HG03575 (cell line): ENCODE data around the gene ZRANB1.
"Not testable (repeated sequence)": the region's sequence is repeated elsewhere in the genome, so short reads cannot be mapped to it uniquely, and the experiment has no call there.

ENCODE experiments used
- ATAC-seq: cut with Tn5 transposase; IDR thresholded peaks from one replicate; pipeline ENCODE4 v1.9.1; 2021; ENCODE audit not compliant: unreplicated experiment, insufficient number of reproducible peaks, low FRiP score; ENCODE audit errors: extremely low read depth

The ZRANB1 gene

DNA sequence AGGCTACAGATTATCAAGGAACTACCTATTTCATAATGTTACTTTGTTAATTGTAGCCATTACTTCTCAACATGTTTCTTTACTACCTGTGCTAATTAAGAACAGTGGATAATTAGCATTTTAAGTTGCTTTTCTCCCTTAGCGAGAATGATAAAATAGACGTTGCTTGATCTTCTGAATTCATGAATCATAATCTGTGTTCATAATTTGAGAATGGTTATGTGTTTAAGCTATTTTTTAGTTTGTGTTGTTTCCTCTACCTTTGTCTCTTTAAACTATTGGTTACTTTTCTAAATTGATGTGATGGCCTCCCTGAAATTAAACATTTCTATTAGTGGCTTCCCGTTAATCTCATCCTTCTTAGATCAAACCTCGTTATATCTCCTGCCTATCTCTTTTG is at the start of gene ZRANB1:
TSS of gene ZRANB1 (plus strand) at position 301 of the 400 bp plus-strand sequence. CDS start 371 bp downstream, outside the sequence.
- ATAC-seq = no peak

DNA sequence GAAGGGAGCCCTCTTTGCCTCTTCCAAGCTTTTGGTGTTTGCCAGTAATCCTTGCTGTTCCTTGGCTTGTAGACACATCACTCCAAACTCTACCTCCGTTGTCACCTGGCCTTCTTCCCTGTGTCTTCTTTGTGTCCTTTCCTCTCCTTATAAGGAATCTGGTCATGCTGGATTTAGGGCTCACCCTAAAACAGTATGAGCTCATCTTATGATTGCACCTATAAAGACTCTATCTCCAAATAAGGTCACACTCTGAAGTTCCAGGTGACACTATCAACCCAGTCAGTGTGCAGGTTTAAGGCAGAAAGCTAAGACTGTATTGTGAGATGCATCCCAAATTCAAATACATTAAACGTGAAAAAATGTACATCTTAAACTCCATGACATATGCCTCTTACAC is 49.0 kb upstream of the ZRANB1 start:
- ATAC-seq = no peak

DNA sequence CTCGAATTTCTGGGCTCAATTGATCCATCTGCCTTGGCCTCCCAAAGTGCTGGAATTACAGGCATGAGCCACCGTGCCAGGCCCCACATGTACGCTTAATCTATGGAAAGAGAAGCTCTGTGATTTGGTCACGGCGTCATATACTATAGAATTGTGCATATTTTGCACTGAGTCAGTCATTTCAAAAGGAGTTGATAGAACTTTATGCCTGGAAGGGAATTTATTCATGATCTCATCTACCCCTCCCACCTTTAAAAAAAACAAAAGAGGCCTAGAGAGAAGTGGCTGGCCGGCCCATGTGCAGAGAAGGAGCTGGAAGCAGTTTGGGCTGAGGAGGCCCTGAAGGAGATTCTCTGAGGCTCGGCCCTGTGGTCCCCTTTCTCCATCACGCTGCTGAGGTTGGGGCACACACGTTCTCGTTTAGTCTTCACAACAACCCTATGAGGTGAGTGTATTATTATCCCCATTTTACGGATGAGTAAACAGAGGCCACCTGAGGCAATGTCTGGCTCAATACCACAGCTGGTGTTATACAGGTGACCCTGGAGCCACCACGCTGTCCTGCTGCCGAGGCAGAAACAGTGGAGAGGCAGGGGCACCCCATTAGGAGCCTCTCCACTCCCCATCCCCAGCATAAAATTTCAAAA is 47.2 kb upstream of the ZRANB1 start:
- ATAC-seq = no peak

DNA sequence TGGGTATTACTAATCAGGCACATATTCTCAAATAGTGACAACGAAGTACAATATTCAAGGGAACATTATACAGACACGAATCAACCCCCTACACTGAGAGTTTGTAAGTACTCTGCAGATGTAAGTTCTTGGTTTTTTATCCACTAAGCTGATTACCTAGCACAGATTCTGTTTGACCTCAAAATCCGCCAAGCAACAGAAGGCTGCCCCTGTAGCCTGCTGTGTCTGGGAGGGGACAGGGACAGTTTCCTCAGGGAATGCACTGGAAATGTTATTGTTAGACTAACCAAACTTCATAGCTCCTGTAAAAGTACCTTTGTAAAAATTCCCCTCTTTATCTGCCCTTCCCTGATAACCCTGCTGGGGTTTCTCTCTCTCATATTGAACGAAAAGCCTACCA is 45.2 kb upstream of the ZRANB1 start:
- no peak for ATAC-seq

DNA sequence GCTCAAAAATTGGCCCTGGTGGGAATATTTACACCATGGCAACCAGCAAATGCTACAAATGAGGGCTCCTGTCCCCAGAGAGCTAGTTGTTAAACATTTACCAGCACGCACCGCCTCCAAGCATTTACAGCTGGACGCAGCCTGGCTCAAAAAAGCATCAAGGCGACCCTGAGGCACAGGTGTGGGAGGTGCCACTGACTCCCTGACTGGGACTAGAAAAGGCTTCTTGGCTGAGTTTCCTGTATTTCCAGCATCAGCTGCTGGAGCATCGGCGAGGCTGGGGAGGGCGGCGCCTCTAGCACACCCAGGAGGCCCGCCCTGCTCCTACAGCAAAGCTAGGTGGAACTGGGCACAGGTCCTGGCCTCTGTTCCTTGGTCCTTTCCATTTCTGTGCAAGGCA is 43.5 kb upstream of the ZRANB1 start:
- no peak for ATAC-seq

DNA sequence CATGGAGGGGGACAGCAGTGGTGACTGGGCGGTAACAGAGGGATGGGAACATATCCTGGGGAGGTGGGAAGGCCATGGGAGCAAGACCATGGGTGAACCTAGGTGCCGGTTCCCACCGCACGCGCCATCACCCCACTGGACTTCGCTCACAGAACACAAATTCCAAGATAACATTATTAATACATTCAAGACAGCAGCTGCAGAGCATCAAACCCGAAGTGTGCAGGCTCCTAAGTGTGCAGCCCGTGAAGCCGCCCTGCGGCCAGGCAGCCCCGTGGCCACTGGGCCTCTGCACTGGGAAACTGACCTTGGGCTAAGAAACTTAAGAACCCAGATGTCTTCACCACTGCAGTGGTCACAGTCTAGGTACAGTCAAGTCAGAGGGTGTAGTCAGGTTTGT is 42.8 kb upstream of the ZRANB1 start:
- ATAC-seq = no peak

DNA sequence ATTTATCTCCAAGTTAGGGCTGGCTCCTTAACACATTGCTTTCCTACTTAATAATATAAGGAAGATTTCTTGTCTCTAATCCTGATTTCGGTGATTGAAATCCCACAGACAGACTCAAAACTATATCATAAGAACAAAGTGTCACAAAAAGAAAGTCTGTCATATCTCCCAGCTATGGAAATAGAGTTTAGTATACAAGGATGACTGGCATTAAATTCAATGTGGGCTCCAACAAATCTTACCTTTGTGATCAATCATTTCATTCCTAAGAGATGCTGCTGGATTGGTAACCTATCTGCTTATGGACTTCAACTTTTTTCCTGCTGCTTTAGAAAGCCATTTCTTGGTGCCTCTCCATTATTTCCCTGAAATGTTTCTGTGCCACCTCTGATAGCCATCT is 39.5 kb upstream of the ZRANB1 start:
- no peak for ATAC-seq

DNA sequence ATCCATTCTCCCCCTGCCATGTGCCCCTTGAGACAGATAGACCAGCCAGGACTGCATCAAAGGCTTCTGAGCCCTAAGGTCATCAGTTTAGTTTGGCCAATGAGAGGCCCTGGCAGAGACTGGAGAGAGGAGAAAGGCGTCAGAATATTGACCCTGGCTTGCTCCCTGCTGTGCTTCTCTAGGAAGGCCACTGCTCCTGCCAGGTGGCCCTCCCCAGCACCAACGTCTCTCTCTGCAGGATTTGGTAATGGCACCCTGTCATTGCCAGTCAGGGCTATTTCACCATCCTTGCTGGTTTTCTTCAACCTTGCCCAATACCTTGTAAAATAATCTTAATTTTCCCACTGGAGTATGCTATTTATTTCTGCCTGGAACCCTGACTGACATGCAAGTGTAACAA is 38.8 kb upstream of the ZRANB1 start:
- no peak for ATAC-seq

DNA sequence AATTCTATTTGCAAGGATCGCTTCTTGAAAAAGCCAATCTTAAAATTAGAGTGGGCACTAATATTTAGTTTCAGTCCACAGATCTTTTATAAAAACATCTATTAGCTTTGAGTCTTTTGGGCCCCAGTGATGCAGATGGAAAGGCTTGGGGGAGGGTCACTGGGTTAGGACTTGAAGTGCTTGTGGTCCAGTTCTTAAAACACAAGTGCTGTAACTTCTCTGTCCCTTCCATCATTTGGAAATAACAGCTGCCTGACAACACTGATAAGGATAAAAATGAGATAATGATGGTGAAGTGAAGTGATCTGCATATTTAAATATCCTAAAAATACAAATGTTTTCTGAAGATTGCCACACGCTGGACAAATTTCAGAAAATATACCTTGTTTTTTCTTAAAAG is 37.1 kb upstream of the ZRANB1 start:
- ATAC-seq = no peak

DNA sequence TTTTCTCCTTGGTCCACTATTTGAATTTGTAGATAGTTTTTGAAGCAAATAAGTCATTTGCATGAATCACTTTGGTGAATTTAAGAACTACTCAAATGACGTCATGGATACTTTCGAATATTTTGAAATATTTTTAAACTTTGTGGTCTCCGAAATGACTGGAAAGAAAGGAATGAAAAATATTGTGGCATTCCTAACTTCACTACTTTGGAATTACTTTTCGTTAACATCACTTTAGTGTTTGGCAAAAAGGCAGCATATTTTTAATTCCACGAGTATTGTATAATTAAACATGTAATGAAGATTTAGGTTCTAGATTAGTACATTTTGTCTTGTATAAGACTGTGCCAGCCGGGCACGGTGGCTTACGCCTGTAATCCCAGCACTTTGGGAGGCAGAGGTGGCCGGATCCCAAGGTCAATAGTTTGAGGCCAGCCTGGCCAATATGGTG is 35.3 kb upstream of the ZRANB1 start:
- ATAC-seq = no peak

DNA sequence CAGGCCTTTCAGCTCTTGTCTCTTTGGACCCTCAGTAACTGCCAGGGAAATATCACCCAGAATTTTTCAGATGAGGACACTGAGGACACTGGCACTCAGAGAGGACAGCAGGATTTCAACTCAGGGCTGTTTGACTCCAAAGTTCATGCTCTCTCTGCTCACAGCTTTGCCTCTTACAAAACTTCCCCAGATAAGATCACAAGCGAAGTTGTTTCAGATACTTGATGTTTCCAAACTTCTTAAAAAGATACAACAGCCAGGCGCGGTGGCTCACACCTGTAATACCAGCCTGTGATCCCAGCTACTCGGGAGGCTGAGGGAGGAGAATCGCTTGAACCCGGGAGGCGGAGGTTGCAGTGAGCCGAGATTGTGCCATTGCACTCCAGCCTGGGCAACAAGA is 32.4 kb upstream of the ZRANB1 start:
- ATAC-seq = no peak

DNA sequence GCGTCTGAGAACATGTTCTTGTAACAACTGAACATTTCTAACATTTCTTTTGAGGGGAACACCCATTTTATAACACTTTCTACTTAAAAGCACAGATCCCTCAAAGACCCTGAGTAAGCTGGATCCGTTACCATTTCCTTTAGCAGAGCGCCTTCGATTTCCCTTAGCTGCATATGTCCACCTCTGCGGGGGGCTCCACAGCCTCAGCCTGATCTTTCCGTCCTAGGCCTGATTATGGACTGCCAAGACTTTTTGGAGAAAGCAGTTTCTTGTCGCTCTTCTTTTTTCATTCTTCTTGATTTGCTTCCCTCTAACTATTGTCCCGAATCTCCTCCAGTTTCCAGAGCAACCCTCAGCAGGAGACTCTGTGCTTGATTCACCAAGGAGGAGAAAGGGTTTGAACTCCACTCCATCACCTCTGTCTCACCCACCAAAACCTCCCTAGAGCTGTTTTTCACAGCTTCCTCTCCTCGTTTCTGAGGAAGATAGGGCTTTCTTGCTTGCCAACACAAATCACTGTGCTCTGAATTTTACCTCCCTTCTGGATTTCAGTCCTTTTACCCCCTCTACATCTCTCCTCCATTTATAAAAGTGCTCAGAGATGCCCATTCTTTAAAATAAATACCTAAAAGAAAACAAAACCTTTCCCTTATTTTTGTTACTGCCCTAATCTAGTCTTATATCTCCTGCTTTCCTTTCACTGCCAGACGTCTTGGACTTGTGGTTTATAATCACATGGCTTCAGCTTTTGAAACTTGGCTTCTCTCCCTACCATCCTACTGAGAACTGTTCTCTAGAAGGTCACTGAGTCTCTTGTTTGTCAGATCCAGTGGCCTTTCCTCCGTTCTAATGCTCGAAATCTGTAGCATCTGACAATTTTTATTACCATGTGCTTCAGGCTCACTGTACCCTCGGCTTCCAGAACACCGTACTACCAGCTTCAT is 30.5 kb upstream of the ZRANB1 start:
- ATAC-seq = no peak

DNA sequence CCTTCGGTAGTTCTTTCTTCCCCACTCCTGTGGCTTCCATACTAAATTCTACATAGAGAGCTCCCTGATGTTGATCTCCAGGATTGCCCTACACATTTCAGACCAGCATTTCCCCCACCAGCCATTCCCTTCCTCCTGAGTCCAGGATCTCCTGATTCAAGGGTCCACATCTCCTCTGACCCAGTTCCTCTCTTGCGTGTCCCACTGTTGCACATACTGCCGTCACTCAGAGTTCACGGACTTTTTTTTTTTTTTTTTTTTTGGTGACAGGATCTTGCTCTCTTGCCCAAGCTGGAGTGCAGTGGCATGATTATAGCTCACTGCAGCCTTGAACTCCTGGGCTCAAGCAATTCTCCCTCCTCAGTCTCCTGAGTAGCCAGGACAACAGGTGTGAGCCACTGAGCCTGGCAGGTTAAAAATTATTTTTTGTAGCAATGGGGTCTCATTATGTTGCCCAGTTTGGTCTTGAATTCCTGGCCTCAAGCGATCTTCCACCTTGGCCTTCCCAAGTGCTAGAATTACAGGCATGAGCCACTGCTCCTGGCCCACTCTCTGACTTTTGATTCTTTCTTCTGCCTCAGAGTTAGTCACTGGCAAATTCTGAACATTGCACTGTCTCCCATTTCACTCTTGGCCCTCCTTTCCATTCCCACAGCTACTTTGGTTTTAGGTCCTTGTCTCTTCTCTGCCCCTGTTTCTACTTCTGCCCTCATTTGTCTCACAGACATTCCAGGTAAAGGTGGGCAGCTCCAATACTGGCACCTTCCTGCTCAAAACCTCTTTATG is 29.6 kb upstream of the ZRANB1 start:
- ATAC-seq = no peak

DNA sequence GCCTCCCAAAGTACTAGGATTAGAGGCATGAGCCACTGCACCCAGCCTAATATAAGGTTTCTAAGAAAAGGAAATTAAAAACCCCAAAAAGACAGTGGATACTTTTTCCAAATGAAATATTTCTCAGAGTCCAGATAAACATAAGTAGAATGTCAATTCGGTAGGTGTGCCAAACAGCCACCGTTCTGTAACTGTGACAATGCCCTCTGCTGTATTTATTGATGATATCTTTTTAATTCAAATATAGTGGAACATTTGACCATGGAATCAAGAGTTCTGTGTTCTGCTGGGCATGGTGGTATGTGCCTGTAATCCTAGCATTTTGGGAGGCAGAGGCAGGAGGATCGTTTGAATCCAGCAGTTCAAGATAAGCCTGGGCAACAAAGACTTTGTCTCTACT is 28.8 kb upstream of the ZRANB1 start:
- no peak for ATAC-seq

DNA sequence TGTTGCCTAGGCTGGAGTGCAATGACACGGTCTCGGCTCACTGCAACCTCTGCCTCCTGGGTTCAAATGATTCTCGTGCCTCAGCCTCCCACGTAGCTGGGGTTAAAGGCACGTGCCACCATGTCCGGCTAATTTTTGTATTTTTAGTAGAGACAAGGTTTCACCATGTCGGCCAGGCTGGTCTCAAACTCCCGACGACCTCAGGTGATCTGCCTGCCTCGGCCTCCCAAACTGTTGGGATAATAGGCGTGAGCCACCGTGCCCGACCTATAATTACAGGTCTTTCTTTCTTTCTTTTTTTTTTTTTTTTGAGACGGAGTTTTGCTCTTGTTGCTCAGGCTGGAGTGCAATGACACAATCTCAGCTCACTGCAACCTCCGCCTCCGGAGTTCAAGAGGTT is 27.5 kb upstream of the ZRANB1 start:
- ATAC-seq = not testable (repeated sequence)

DNA sequence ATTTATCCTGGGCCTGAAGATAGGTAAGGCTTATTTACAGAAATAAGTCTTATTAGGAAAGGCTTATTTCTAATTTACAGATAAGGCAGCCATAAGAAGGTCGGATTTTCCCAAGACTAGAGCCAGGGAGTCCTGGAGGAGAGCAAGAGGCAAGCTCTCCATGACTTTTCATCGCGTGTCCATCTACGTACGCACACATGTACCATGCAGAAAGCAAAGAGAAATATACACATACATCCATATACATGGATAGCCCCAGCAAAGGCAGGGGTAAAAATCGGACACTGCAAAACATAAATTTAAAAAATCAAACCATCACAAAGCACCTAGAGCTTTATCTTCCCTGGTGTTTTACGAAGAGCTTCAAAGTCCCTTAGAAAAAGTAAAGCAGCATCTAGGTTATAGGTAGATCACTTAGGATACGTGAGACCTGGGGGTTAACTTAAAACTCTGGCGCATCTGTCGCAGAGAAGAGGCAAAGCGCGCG is 25.8 kb upstream of the ZRANB1 start:
- no peak for ATAC-seq

DNA sequence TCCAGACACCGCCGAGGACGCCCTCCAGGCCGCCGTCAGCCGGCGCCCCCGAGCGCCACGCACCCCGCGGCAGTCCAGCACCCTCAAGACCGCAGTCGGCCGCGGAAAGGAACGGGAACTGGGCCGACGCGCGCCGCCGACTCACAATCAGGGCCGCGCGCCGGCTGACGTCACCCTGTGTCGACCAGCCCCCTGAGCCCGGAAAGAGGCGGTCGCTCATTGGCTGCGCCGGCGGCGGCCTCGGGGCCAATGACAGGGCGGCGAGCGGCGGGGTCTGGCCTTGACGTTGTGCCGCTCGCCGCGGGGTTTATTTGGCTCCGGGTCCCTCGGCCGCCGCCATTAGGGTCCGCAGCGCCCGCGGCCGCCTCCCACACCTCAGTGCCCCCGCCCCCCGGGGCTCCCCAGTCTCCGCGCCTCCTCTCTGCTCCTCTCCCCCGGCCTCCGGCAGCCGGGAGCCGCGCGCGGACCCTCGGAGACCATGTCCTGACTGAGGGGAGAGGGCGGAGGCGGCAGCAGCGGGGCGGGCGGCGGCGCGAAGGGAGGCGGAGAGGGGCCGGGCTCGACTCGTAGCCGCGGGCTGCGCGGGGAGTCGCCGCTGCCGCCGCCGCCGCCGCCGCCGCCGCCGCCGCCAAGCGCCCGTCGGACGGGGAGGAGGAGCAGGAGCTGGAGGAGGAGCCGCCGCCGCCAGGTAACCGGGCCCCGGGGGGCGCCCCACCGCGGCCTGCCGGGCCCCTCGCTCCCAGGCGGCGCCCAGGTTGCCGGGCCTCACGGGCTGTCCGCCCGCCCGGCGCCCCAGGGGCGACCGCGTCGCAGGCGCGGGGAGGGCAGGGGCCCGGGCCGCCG is 25.1 kb upstream of the ZRANB1 start:
- peak; percentile 58 for ATAC-seq

DNA sequence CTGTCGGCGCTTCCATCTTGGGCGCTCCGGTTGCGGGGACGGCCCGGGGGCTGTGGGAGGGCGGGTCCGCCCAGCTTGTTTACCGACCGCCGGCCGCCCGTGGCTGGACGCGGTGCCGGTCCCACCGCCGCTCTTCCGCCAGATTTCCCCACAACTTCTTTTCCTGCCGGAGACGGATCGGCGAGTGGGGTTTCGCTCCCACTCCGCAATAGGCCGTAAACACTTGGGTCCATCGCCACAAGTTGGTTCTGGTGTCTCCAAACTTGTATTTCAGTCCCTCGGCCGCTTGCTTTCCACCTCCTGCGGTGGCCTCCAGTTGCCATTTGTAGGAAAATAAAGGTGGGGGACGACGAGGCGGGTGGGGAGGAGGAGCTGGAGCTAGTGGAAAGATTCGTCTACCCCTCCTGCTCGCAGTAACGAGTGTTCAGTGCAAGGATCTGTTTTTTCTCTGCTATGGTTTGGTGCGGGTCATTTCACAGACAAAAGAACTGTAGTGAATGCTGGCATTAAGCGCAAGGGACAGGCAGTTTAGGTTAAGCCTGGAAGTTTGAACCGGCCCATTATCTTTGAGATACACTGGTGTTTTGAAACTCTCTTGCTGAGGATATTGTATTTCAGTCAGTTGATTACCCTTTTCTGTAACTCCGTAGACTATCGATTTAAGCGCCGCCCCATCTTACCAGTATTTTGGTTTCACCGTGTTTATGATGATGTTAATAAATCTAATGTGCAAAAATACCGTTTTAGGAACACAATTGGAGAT is 24.3 kb upstream of the ZRANB1 start:
- no peak for ATAC-seq
